GM21526 (cell line): Measurements from ENCODE around the gene HSDL2.

Source experiments
- ATAC-seq: cut with Tn5 transposase; IDR thresholded peaks from one replicate; pipeline ENCODE4 v1.9.1; 2021; ENCODE audit warnings: moderate library complexity; ENCODE audit not compliant: unreplicated experiment, low FRiP score

Gene HSDL2

GRCh38 chr9:112380102-112380824 lies at the start of gene HSDL2:
TSS of gene HSDL2 (plus strand) at chr9:112380108. CDS start at chr9:112380164, 56 bp downstream.
- ATAC-seq = peak; percentile 17

DNA sequence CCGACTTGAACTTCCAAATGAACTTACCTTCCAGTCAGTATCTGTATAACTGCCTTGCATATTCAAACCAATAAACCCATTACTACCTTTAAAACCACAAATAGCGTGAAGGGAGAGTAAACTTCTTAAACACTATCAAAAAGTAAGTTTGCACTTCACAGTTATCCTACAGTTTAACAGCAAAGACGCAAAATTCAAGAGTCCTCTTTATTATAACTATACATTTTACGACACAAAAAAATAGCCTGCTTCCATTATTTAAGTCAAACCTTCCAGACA lies 48.3 kb upstream of the HSDL2 start:
- ATAC-seq = no peak

- ATAC-seq = no peak
Measured at GRCh38 chr9:112332214-112332613, 47.7 kb upstream of the HSDL2 start.

- no peak for ATAC-seq
Measured at GRCh38 chr9:112332674-112332976, 47.3 kb upstream of the HSDL2 start.

DNA sequence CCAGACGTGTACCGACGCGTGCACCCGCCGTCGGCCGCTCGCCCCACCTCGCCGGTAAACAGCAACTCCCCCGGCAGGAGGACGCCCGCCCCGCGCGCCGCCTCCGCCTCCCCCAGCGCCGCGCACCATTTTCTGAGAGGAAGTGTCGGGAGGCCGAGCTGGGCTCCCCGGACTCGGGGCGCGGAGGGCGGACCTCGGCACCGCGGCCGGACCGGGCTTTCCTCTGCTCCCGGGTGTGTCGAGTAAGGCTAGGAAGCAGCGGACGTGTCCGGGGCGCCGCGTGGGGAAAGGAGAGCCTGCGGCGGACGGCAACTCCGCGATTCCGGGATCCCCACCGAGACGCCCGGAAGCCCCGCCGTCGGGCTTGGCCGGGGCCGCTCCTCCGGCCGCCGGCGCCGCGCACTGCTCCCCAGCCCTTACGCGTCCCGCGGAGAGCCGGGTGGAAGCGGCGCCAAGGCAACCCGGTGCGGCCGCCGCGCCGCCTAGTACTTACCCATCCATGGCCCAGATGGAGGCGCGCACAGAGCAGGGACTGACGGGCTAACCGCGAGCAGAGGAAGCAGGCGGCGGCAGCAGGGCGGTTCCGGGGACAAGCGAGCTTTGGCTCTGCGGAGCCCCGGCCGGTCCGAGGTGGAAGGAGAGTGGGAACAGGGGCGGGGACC lies 46.8 kb upstream of the HSDL2 start, which contains the start of gene PTBP3:
PTBP3 (minus strand) TSS at position 643 of the 662 bp plus-strand sequence. CDS start 35,754 bp downstream, outside the sequence.
- peak; percentile 54 for ATAC-seq

DNA sequence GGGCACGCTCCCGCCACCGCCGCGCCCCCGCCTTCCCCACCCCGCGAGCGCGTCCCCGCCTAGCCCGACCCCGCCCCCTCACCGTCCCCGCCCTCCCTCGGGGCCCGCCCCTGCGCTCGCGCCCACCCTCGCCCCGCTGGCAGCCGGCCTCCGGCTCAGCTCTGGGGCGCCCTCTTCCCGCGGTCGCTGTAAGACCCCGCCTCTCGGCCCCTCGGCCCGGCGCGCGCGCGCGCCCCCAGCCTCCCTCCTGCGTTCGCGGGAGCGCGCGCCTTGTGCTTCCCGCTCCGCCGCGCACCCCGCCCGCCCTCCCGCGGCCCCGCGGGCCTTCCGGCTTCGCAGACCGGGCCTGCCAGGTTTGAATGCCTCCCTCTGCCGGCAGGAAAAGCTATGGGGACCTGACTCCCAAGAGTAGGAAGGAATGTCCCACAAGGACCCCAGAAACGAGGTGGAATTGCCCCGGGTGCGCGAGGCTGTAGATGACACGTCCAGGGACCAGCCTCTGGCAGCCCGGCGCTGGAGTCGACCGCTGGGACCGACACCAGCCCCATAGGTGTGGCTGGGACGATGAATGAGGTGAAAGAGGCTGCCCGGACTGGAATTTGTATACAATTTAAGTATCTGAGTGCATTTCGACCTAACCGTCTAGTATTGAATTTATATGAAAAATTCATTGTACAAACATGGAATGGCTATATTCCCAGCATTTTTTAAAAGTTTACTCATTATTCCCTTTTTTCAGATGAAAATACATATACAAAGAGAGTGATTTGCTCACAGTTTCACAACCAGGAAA lies 46.1 kb upstream of the HSDL2 start:
- ATAC-seq = peak; percentile 66

DNA sequence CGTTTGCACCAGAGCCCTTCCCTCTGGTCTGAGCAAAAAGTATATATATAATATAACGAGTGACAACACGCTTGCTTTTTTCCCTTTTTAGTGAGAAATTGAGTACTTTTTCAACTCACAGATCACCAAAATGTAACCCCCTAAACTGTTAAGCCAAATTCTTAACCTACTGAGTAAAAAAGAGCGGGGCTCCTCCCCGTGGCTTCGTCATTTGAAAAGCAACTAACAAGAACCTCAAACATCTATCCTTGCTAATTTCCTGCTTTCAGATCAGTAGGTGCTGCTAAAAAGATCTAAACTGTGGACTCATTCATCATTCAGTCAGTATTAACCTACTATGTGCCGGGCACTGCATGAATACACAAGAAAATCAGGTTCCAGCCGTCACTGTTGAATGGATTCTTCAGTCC lies 45.5 kb upstream of the HSDL2 start:
- no peak for ATAC-seq

GRCh38 chr9:112337547-112337946 lies 42.4 kb upstream of the HSDL2 start:
- no peak for ATAC-seq

- ATAC-seq = no peak
Measured at GRCh38 chr9:112338561-112338960, 41.3 kb upstream of the HSDL2 start.

DNA sequence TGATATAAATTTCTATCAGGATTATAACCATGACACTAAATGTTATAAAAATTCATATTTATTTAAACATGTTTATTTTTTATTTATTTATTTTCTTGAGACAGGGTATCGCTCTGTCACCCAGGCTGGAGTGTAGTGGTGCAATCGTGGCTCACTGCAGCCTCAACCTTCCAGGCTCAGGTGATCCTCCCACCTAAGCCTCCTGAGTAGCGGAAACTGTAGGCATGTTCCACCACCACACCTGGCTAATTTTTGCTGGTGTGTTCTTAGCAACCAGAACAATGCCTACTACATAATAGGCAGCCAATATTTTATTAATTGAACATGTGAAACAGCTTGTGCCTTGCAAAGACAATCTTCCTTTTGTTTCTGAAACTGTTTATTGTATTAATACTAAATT lies 40.0 kb upstream of the HSDL2 start:
- no peak for ATAC-seq

- ATAC-seq = no peak
Measured at GRCh38 chr9:112341730-112342129, 38.2 kb upstream of the HSDL2 start.

DNA sequence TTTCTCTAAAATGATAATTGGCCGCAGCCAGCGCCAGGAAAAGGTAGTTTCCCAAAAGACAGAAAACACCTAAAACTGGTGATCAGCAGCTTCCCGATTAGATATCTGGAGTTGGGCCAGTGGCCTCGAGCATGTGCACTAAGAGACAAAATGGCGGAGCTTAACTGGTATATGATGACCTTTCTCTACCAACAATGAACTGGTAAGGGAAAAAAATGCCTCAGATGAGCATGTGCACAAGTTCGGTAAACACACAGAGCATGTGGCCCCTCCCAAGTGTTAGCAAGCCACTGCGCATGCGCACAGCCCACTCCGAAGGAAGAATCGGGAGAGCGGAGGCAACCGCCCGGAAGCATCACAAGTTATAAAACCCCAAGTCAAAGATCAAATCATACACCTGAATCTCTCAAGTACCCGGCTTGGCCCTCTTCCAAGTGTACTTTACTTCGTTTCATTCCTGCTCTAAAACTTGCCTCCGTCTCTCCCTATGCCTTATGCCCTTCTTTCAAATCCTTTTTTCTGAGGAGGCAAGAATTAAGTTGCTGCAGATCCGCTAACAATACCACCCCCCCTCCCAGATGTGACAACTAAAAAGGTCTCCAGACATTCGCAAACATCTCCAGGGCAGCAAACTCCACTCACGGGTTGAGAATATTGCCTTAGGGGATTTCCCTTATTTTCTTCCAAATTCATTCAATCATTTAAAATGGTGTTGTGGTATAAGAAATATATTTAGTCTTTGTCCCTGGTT lies 31.5 kb upstream of the HSDL2 start:
- ATAC-seq = no peak

GRCh38 chr9:112349008-112349333 lies 30.9 kb upstream of the HSDL2 start:
- ATAC-seq = no peak

DNA sequence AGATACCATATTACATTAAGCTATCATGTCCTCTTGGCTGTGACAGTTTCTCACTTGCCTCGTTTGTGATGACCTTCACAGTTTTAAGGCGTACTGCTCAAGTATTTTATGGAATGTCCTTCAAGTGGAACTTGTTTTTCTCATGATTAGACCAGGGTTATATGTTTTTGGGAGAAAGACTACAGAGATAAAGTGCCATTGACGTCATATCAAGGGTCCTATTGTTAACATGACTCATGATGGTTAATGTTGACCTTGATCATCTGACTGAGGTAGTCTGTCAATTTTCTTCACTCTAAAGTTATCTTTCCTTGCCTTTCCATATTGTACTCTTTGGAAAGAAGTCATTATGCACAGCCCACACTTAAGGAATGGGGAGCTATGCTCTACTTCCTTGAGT lies 28.7 kb upstream of the HSDL2 start:
- ATAC-seq = no peak

DNA sequence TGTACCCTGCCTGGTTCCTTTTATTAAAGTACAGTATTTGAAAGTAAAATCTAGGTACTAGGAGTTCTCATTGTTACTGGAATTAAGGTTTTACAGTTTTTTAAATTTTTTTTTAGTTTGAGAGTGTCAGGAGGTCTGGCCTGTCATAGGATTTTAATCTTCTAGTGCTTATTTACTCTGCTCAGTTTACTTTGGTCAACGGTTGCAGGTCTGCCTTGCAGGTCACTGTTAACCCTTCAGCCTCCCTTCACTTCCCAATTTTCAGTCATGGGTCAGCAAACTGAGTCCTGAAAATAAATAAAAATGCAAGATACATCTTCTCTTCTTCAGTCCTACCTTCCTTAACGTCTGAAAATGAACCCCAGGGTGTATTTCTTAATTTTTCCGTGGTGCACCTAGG lies 27.7 kb upstream of the HSDL2 start:
- ATAC-seq = no peak

DNA sequence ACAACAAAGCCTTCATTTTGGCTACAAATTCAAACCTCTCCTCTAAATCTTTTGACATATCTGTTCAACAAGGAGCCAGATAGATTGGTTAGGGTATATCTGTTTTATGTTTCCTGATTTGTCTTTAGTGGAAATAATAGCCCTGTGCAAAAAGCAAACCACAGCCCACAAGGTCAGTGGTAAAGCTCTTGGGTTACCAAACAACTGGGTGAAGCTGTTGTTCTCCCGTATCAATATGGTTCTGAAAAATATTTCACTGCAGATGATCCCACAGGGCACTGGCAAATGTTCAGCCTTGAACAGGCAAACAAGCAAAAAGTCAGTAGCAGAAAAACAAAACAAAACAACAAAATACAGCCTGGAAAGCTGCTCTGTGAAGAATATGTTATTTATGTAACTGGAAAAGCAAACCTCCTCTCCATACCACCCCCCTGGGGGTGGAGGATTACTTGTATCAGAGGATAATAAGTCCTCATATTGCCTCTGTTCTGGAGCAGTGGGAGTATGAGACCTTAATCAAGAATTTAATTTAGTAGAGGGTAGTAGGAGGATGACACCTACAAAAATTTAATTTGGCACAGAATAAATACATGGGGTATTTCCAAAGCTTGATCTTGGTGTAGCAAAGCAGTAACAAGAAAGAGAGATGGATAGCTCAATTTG lies 25.7 kb upstream of the HSDL2 start:
- ATAC-seq = no peak

- ATAC-seq = no peak
Measured at GRCh38 chr9:112355427-112355897, 24.4 kb upstream of the HSDL2 start.

DNA sequence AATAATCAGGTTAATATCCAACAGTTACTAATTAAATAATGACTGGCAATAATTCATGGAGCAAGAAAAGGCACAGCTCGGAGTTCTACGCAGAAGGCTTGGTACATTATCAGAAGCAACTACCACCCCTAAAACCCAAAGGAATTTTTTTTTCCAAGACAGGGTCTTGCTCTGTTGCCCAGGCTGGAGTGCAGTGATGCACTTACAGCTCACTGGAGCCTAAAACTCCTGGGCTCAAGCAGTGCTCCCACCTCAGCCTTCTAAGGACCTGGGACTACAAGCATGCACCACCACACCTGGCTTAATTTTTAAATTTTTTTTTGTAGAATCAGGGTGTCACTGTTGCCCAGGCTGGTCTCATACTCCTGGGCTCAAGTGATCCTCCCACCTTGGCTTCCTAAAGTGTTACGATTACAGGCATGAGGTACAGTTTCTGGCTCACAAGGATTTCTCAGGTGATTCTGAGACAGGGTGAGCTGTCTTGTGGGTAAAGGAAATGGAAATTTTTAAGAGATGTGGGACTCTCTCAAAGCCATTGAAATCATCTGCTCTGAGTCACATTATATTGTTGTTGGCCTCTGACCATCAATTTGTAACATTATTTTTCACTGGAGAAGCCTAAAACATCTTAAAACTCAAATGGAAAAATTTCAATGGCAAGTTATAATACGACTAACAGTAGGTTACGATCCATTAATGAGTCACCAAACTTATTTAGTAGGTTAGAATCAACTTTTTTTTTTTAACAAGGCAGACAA lies 19.7 kb upstream of the HSDL2 start:
- ATAC-seq = no peak

DNA sequence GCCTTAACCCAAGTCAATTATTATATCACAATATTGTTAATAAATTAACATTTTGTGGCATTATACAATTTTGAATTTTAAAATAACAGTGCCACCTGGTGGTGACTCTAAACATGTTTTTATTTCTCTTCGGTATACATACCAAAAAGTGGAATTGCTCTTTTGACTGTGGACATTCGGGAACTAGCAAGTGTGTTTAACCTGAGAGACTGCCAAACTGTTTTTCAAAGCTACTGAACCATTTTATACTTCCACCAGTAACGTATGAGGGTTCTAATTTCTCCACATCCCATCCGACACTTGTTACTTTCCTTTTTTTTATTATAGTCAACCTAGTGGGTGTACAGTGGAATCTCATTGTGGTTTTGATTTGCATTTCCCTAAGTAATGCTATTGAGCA lies 18.3 kb upstream of the HSDL2 start:
- ATAC-seq = no peak

DNA sequence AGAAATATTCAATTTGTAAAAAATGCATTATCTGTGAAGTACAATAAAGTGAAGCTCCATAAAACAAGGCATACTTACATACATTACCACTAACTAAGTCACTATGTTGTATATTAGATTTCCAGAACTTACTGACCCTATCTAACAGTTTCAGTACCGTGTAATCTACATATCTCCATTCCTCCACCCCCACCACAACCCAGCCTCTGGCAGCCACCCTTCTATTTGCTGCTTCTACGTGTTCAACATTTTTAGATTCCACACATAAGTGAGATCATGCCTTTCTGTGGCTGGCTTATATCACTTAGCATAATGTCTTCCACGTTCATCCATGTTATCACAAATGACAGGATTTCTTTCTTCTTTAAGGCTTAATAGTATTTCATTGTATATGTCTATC lies 15.1 kb upstream of the HSDL2 start:
- ATAC-seq = no peak
